ENCODE results near the gene PLCB2. TPM values are rescaled to one million over a fixed set of nuclear protein-coding genes. Genes with fewer than 3 reads are reported as not detected.
A peak's percentile ranks its signal among the peaks of the same experiment; 100 is the strongest.

Gene PLCB2
- total RNA-seq, 1 experiment from 2014 or later = 1.7 TPM

- in situ Hi-C loops (cut with HindIII; ENCODE audit: low pct_unique_long_range_greater_than_20kb, low sequenced_read_pairs) = no loop called here
- BruUV-seq (replicated peaks) = no TSS peak
- Histone ChIP-seq H3K27me3 (ENCODE audit: control insufficient read depth, insufficient read depth, low read length) (no peaks in the 10 kb centered on the region), H3K36me3 (ENCODE audit: control insufficient read depth, insufficient read depth, low read length) (no peaks in the 10 kb centered on the region), H3K9me3 (ENCODE audit: control insufficient read depth, insufficient read depth, low read depth, low read length) (no peaks in the 10 kb centered on the region), H3K4me1 (ENCODE audit: control insufficient read depth, insufficient read depth, low read length) (peaks cover 5% of the 10 kb centered on the region), H3K4me3 (ENCODE audit: low read depth in 2 of 2, low read length in 2 of 2) (no peak overlapping the region), H3K27ac (ENCODE audit: low read length) (no peak overlapping the region)
- TF ChIP-seq TCF7L2 (IDR thresholded peaks at IDR 0.05; ENCODE audit: low read depth, low read length) (no peak), POLR2AphosphoS5 (IDR thresholded peaks at IDR 0.05; ENCODE audit: low read depth, low read length) (no peak), SIN3A (IDR thresholded peaks at IDR 0.05; ENCODE audit: borderline replicate concordance, insufficient read depth, low read depth, low read length) (no peak)
- TF ChIP-seq, protein P1, sequence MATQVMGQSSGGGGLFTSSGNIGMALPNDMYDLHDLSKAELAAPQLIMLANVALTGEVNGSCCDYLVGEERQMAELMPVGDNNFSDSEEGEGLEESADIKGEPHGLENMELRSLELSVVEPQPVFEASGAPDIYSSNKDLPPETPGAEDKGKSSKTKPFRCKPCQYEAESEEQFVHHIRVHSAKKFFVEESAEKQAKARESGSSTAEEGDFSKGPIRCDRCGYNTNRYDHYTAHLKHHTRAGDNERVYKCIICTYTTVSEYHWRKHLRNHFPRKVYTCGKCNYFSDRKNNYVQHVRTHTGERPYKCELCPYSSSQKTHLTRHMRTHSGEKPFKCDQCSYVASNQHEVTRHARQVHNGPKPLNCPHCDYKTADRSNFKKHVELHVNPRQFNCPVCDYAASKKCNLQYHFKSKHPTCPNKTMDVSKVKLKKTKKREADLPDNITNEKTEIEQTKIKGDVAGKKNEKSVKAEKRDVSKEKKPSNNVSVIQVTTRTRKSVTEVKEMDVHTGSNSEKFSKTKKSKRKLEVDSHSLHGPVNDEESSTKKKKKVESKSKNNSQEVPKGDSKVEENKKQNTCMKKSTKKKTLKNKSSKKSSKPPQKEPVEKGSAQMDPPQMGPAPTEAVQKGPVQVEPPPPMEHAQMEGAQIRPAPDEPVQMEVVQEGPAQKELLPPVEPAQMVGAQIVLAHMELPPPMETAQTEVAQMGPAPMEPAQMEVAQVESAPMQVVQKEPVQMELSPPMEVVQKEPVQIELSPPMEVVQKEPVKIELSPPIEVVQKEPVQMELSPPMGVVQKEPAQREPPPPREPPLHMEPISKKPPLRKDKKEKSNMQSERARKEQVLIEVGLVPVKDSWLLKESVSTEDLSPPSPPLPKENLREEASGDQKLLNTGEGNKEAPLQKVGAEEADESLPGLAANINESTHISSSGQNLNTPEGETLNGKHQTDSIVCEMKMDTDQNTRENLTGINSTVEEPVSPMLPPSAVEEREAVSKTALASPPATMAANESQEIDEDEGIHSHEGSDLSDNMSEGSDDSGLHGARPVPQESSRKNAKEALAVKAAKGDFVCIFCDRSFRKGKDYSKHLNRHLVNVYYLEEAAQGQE (IDR thresholded peaks at IDR 0.05; ENCODE audit: insufficient read depth in 1 of 2, low read depth in 2 of 2, low read length in 1 of 2) = 0 out of 4 replicates have a peak, but pooled peaks of 1 of the 2 experiments have one; percentile 15
- TF ChIP-seq, protein P2, sequence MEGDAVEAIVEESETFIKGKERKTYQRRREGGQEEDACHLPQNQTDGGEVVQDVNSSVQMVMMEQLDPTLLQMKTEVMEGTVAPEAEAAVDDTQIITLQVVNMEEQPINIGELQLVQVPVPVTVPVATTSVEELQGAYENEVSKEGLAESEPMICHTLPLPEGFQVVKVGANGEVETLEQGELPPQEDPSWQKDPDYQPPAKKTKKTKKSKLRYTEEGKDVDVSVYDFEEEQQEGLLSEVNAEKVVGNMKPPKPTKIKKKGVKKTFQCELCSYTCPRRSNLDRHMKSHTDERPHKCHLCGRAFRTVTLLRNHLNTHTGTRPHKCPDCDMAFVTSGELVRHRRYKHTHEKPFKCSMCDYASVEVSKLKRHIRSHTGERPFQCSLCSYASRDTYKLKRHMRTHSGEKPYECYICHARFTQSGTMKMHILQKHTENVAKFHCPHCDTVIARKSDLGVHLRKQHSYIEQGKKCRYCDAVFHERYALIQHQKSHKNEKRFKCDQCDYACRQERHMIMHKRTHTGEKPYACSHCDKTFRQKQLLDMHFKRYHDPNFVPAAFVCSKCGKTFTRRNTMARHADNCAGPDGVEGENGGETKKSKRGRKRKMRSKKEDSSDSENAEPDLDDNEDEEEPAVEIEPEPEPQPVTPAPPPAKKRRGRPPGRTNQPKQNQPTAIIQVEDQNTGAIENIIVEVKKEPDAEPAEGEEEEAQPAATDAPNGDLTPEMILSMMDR (IDR thresholded peaks at IDR 0.05) = peak; percentile 91
- intact Hi-C loops (cut with micrococcal nuclease; ENCODE audit: unreplicated experiment) = loop anchor here (1.0 kb wide), 1 partner anchor 31 kb away; no protein-coding TSS in a partner anchor
- ATAC-seq (peak; percentile 87), DNase-seq (ENCODE audit: low read depth, low spot score) (peak; percentile 30)
- CTCF ChIA-PET = interaction anchor here (0.8 to 4.4 kb wide), 9 partner anchors 15 to 127 kb away, joined by 3 to 33 read pairs (median 4); no protein-coding TSS in a partner anchor
- POLR2A ChIA-PET = interaction anchor here (0.5 to 0.6 kb wide), 2 partner anchors 33 to 106 kb away, joined by 3 to 6 read pairs; no protein-coding TSS in a partner anchor
Measured at GRCh38 chr15:40310001-40310959, 2.5 kb upstream of the PLCB2 start.

- ChIA-PET CTCF (interaction anchor here (0.8 to 4.4 kb wide), 8 partner anchors 14 to 92 kb away, joined by 3 to 33 read pairs (median 4); no protein-coding TSS in a partner anchor), POLR2A (no interaction called here)
- intact Hi-C loops (cut with micrococcal nuclease; ENCODE audit: unreplicated experiment) (no loop called here), in situ Hi-C loops (cut with HindIII; ENCODE audit: low pct_unique_long_range_greater_than_20kb, low sequenced_read_pairs) (no loop called here)
- DNase-seq (ENCODE audit: low read depth, low spot score) (no peak), ATAC-seq (no peak)
- Histone ChIP-seq H3K9me3 (ENCODE audit: control insufficient read depth, insufficient read depth, low read depth, low read length) (no peaks in the 10 kb centered on the region), H3K27me3 (ENCODE audit: control insufficient read depth, insufficient read depth, low read length) (no peaks in the 10 kb centered on the region), H3K4me3 (ENCODE audit: low read depth in 2 of 2, low read length in 2 of 2) (no peak overlapping the region), H3K36me3 (ENCODE audit: control insufficient read depth, insufficient read depth, low read length) (no peaks in the 10 kb centered on the region), H3K4me1 (ENCODE audit: control insufficient read depth, insufficient read depth, low read length) (peaks cover 5% of the 10 kb centered on the region), H3K27ac (ENCODE audit: low read length) (no peak overlapping the region)
- TF ChIP-seq TCF7L2 (IDR thresholded peaks at IDR 0.05; ENCODE audit: low read depth, low read length) (no peak), SIN3A (IDR thresholded peaks at IDR 0.05; ENCODE audit: borderline replicate concordance, insufficient read depth, low read depth, low read length) (no peak), POLR2AphosphoS5 (IDR thresholded peaks at IDR 0.05; ENCODE audit: low read depth, low read length) (no peak)
- TF ChIP-seq, protein P1 (IDR thresholded peaks at IDR 0.05; ENCODE audit: insufficient read depth in 1 of 2, low read depth in 2 of 2, low read length in 1 of 2) = no peak
- TF ChIP-seq, protein P2 (IDR thresholded peaks at IDR 0.05) = no peak
- no TSS peak for BruUV-seq (replicated peaks)
Measured at GRCh38 chr15:40309344-40309862, 1.7 kb upstream of the PLCB2 start.

Measured in Panc1 (cell line).